Heart right ventricle (tissue), 16 donors: ENCODE results near the gene DNHD1. TPM values are rescaled to one million over a fixed set of nuclear protein-coding genes. Genes with fewer than 3 reads are reported as not detected.

Experiments
- ATAC-seq, 8 donors: fragments of 200-7000 bp; cut with Tn5 transposase; one replicate each; pipeline ENCODE4 v1.9.1; 2020; ENCODE audit warnings: mild to moderate bottlenecking in 8 of 8, moderate library complexity in 8 of 8, moderate number of reproducible peaks in 1 of 8
- DNase-seq, 2 donors: peaks; one replicate each; pipeline ENCODE4 v3.0.0-alpha.2; 2020
- H3K27ac ChIP-seq, 10 donors: fragments of 200-600 bp; sonication (generic) in 2 of 10; one replicate each; pipeline versions ENCODE4 v1.5.0 to v1.8.0; 2020 to 2022; ENCODE audit warnings: mild to moderate bottlenecking in 3 of 10
- H3K27me3 ChIP-seq, 7 donors: fragments of 200-600 bp; one replicate each; pipeline ENCODE4 v1.8.0; 2021 to 2022; ENCODE audit warnings: mild to moderate bottlenecking in 2 of 7
- H3K36me3 ChIP-seq, 9 donors: fragments of 200-600 bp; sonication (generic) in 1 of 9; one replicate each; pipeline versions ENCODE4 v1.5.0 to v1.8.0; 2020 to 2022; ENCODE audit warnings: mild to moderate bottlenecking in 2 of 9
- H3K4me1 ChIP-seq, 9 donors: fragments of 200-600 bp; sonication (generic) in 1 of 9; one replicate each; pipeline versions ENCODE4 v1.5.0 to v1.8.0; 2020 to 2022; ENCODE audit warnings: mild to moderate bottlenecking in 4 of 9
- H3K4me3 ChIP-seq, 10 donors: fragments of 200-600 bp; sonication (generic) in 2 of 10; one replicate each; pipeline versions ENCODE4 v1.5.0 to v1.8.0; 2020 to 2022; ENCODE audit warnings: mild to moderate bottlenecking in 7 of 10, moderate library complexity in 2 of 10
- H3K9me3 ChIP-seq, 11 donors: fragments of 200-600 bp in 10 of 11; sonication (generic) in 2 of 11; one replicate each; pipeline versions ENCODE4 v1.5.0 to v1.8.0; 2013 to 2022; ENCODE audit warnings: mild to moderate bottlenecking in 2 of 11, control low read depth in 1 of 11, moderate library complexity in 1 of 11
- WGBS, 2 donors: extraction: QIAGEN DNeasy Blood & Tissue Kit; methylation state at CpG; one replicate each; pipeline ENCODE4 v1.1.7; 2013; ENCODE audit warnings: inconsistent platforms in 1 of 2; 5-methylcytosine and 5-hydroxymethylcytosine counted together
- intact Hi-C, 10 donors: fragments of 100-400 bp; cut with DNase I; formaldehyde crosslinking; loops; one replicate each; pipeline versions ENCODE4 v1.11.1 to v1.14.2; 2022
- polyA plus RNA-seq, 2 donors: library from polyadenylated mRNA; stranded (reverse); fragments of 200-250 nt; gene quantifications; one replicate each; pipeline ENCODE4 v1.2.3, GENCODE V29; 2013
- total RNA-seq, 10 donors: library from RNA; stranded (reverse); fragmentation: NEBNext Ultra II Directional in 3 of 10; extraction: Animal tissue kit (Norgen Biotek cat#: 25700) in 3 of 10; gene quantifications; one replicate each; pipeline versions ENCODE4 v1.2.1 to v1.2.4, GENCODE V29; 2021 to 2023
- TF ChIP-seq, protein P1 (sequence below), 9 donors: fragments of 200-600 bp; sonication (generic) in 2 of 9; IDR thresholded peaks; one replicate each; pipeline versions ENCODE4 v1.5.0 to v1.8.0; 2021 to 2022; ENCODE audit warnings: antibody characterized with exemption in 9 of 9, mild to moderate bottlenecking in 5 of 9, moderate library complexity in 1 of 9
- donor health status: Arrhythmogenic right ventricular cardiomyopathy.
- donor health status: ischemic (EF 13 %, LVEDD 7.1; RV severe dilation, severe dysfunction).
- donor health status: healthy with polysubstance abuse.
- donor health status: DM: no; HTN: yes; CAD: no.
- donor health status: DM: no; HTN: no; CAD: no.
- donor health status: ischemic (EF 25% LVEDD 6.9; RV normal size, moderate dysfunction).
- donor health status: ischemic (EF 25% LVEDD 5.7; RV mildly dilated, moderate dysfunction).
- donor health status: healthy.
- donor health status: DM: yes; HTN: yes; CAD: no.
- donor health status: Ischemic cardiomyopathy.
- donor health status: ischemic (EF 35%, LVEDD 5.7; RV mildly dilated, moderate dysfunction).
- donor health status: nonischemic (EF 11% LVEDD 7.7; RV severe dilation, severe dysfunction).
- donor health status: DM: yes; HTN: yes; CAD: no.
- donor health status: PGD.
- donor health status: ischemic (EF 29% LVEDD 5.4; RV normal size, mild dysfunction).
- donor health status: nonischemic (EF 23%, LVEDD 6.1; RV moderate dilation, normal function).

The DNHD1 gene
- total and polyA plus RNA-seq, 12 donors = 1.7 to 13.8 (median 6.5) TPM

DNA sequence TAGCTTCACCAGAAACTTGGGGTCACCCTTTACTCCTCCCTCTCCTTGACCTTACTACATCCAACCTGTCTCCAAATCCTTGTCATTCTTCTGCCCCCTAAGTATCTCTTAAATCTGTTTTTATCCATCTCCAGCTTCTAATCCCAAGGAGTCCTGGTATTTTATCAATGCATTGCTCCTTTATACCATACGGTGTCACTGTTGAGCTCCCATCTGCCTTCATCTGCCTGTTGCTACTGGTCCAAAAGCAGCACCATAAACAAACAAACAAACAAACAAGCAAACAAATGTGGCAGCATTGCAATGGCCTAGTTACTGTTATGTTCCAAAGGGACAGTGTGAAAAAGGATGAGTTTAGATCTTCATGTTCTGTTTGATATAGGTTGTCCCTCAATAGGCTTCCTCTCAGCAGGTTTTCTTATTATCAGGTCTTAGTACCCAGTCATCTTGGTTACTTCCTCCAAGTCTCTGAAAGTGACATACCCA, 34.2 kb downstream of the DNHD1 start:
- no peaks in the 10 kb centered on the region for H3K27me3 ChIP-seq
- intact Hi-C loops = loop anchor here (1.0 to 10.0 kb wide), 12 partner anchors 71 to 226 kb away; partner anchors contain the start of genes MRPL17 (in 7 of the 10), ILK (in 2 of the 10) and RRP8 (in 2 of the 10)
- TF ChIP-seq, protein P1, sequence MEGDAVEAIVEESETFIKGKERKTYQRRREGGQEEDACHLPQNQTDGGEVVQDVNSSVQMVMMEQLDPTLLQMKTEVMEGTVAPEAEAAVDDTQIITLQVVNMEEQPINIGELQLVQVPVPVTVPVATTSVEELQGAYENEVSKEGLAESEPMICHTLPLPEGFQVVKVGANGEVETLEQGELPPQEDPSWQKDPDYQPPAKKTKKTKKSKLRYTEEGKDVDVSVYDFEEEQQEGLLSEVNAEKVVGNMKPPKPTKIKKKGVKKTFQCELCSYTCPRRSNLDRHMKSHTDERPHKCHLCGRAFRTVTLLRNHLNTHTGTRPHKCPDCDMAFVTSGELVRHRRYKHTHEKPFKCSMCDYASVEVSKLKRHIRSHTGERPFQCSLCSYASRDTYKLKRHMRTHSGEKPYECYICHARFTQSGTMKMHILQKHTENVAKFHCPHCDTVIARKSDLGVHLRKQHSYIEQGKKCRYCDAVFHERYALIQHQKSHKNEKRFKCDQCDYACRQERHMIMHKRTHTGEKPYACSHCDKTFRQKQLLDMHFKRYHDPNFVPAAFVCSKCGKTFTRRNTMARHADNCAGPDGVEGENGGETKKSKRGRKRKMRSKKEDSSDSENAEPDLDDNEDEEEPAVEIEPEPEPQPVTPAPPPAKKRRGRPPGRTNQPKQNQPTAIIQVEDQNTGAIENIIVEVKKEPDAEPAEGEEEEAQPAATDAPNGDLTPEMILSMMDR (IDR thresholded peaks at IDR 0.05) = peak; percentile 55 to 88 (median 79)
- 0 to 2% methylated on average over 1 of the region's 1 CpG for WGBS, 2 donors
- H3K27ac ChIP-seq = no peak overlapping the region
- H3K4me1 ChIP-seq = no peaks in the 10 kb centered on the region
- no peaks in the 10 kb centered on the region for H3K9me3 ChIP-seq
- DNase-seq = peak in 1 of 2 donors; percentile 38
- peaks cover 0 to 61% (median 6%) of the 10 kb centered on the region in 9 donors for H3K36me3 ChIP-seq
- ATAC-seq = peak in 5 of 8 donors; percentile 47 to 75 (median 67)
- no peak overlapping the region for H3K4me3 ChIP-seq

- Histone ChIP-seq H3K36me3 (peaks cover 0 to 19% (median 0%) of the 10 kb centered on the region in 9 donors), H3K9me3 (no peaks in the 10 kb centered on the region), H3K4me3 (no peak overlapping the region), H3K27me3 (no peaks in the 10 kb centered on the region), H3K4me1 (no peaks in the 10 kb centered on the region), H3K27ac (no peak overlapping the region)
- intact Hi-C loops = loop anchor here in 5 of 10 donors (5.0 to 10.0 kb wide), 5 partner anchors 59 to 166 kb away; partner anchors contain the start of genes ILK (in 2 of the 5), RRP8 (in 2 of the 5) and MRPL17 (in 1 of the 5)
- no peak for DNase-seq
- 73 to 74% methylated on average over 8 of the region's 8 CpGs for WGBS, 2 donors
- TF ChIP-seq, protein P1 (IDR thresholded peaks at IDR 0.05) = no peak
- peak in 1 of 8 donors; percentile 20 for ATAC-seq
Observed at GRCh38 chr11:6538456-6538855, 41.4 kb downstream of the DNHD1 start.

GRCh38 chr11:6538945-6539344, 41.9 kb downstream of the DNHD1 start:
- TF ChIP-seq, protein P1 (IDR thresholded peaks at IDR 0.05) = no peak
- no peaks in the 10 kb centered on the region for H3K4me1 ChIP-seq
- H3K27ac ChIP-seq = no peak overlapping the region
- no peaks in the 10 kb centered on the region for H3K27me3 ChIP-seq
- DNase-seq (no peak), ATAC-seq (no peak)
- peaks cover 0 to 16% (median 0%) of the 10 kb centered on the region in 9 donors for H3K36me3 ChIP-seq
- H3K9me3 ChIP-seq = no peaks in the 10 kb centered on the region
- intact Hi-C loops = loop anchor here in 5 of 10 donors (5.0 to 10.0 kb wide), 5 partner anchors 58 to 166 kb away; partner anchors contain the start of genes ILK (in 2 of the 5), RRP8 (in 2 of the 5) and MRPL17 (in 1 of the 5)
- H3K4me3 ChIP-seq = no peak overlapping the region
- 92 to 95% methylated on average over 3 of the region's 3 CpGs for WGBS, 2 donors

- Histone ChIP-seq H3K9me3 (no peaks in the 10 kb centered on the region), H3K27me3 (no peaks in the 10 kb centered on the region), H3K4me3 (no peak overlapping the region), H3K27ac (no peak overlapping the region), H3K36me3 (peaks cover 0 to 16% (median under 1%) of the 10 kb centered on the region in 9 donors), H3K4me1 (no peaks in the 10 kb centered on the region)
- DNase-seq (no peak), ATAC-seq (peak in 2 of 8 donors; percentile 16 to 45)
- TF ChIP-seq, protein P1 (IDR thresholded peaks at IDR 0.05) = no peak
- 94 to 95% methylated on average over 12 of the region's 12 CpGs for WGBS, 2 donors
- intact Hi-C loops = loop anchor here in 5 of 10 donors (5.0 to 10.0 kb wide), 5 partner anchors 57 to 165 kb away; partner anchors contain the start of genes ILK (in 2 of the 5), RRP8 (in 2 of the 5) and MRPL17 (in 1 of the 5)
Observed at GRCh38 chr11:6539748-6540268, 42.7 kb downstream of the DNHD1 start.
